GM15510 (cell line): ENCODE measurements around the gene CACNA1H.

Experiments
- POLR2A ChIP-seq: IDR thresholded peaks from 3 replicates; pipeline ENCODE4 v1.6.1; 2011; ENCODE audit warnings: borderline replicate concordance; ENCODE audit not compliant: insufficient read length; ENCODE audit errors: extremely low read depth

CACNA1H gene

GRCh38 chr16:1194665-1195392 is 41.9 kb downstream of the CACNA1H start:
- TF ChIP-seq POLR2A = no peak

GRCh38 chr16:1195393-1195666 is 42.4 kb downstream of the CACNA1H start:
- no peak for TF ChIP-seq POLR2A

GRCh38 chr16:1196494-1196893 is 43.6 kb downstream of the CACNA1H start:
- TF ChIP-seq POLR2A = no peak

GRCh38 chr16:1197237-1197866 is 44.4 kb downstream of the CACNA1H start:
- TF ChIP-seq POLR2A = no peak

- no peak for TF ChIP-seq POLR2A
These were observed 45.3 kb downstream of the CACNA1H start for GRCh38 chr16:1198194-1198593.

GRCh38 chr16:1199347-1200013 is 46.6 kb downstream of the CACNA1H start:
- no peak for TF ChIP-seq POLR2A

- no peak for TF ChIP-seq POLR2A
These were observed 47.2 kb downstream of the CACNA1H start for GRCh38 chr16:1200014-1200627.

GRCh38 chr16:1201444-1201843 is 48.5 kb downstream of the CACNA1H start:
- no peak for TF ChIP-seq POLR2A

- TF ChIP-seq POLR2A = no peak
These were observed 49.4 kb downstream of the CACNA1H start for GRCh38 chr16:1202274-1202673.

GRCh38 chr16:1204933-1205332 is 52.0 kb downstream of the CACNA1H start:
- no peak for TF ChIP-seq POLR2A

GRCh38 chr16:1206326-1206725 is 53.4 kb downstream of the CACNA1H start:
- no peak for TF ChIP-seq POLR2A

GRCh38 chr16:1206786-1207185 is 53.9 kb downstream of the CACNA1H start:
- TF ChIP-seq POLR2A = no peak

GRCh38 chr16:1208239-1208830 is 55.4 kb downstream of the CACNA1H start:
- TF ChIP-seq POLR2A = no peak

- no peak for TF ChIP-seq POLR2A
These were observed 56.2 kb downstream of the CACNA1H start for GRCh38 chr16:1209081-1209480.

- TF ChIP-seq POLR2A = no peak
These were observed 57.6 kb downstream of the CACNA1H start for GRCh38 chr16:1210461-1210860.
